C1 segment of cervical spinal cord (tissue), 14 donors: ENCODE results near the gene TBCD.

Experiments
- DNase-seq, 14 donors: peaks; one replicate each; lab custom pipeline; 2025; lab: John Stamatoyannopoulos, UW

TBCD gene

GRCh38 chr17:82751571-82752370, at the start of gene TBCD:
Gene TBCD, plus strand, starts transcription at chr17:82752065. Its CDS starts 129 bp downstream, at chr17:82752194.
- DNase-seq, result peak in 13 of 14 donors; percentile 59 to 97 (median 87)

- no peak for DNase-seq
Observed at GRCh38 chr17:82702231-82702927, 49.5 kb upstream of the TBCD start.

- no peak for DNase-seq
Observed at GRCh38 chr17:82703036-82703745, 48.7 kb upstream of the TBCD start.

DNA sequence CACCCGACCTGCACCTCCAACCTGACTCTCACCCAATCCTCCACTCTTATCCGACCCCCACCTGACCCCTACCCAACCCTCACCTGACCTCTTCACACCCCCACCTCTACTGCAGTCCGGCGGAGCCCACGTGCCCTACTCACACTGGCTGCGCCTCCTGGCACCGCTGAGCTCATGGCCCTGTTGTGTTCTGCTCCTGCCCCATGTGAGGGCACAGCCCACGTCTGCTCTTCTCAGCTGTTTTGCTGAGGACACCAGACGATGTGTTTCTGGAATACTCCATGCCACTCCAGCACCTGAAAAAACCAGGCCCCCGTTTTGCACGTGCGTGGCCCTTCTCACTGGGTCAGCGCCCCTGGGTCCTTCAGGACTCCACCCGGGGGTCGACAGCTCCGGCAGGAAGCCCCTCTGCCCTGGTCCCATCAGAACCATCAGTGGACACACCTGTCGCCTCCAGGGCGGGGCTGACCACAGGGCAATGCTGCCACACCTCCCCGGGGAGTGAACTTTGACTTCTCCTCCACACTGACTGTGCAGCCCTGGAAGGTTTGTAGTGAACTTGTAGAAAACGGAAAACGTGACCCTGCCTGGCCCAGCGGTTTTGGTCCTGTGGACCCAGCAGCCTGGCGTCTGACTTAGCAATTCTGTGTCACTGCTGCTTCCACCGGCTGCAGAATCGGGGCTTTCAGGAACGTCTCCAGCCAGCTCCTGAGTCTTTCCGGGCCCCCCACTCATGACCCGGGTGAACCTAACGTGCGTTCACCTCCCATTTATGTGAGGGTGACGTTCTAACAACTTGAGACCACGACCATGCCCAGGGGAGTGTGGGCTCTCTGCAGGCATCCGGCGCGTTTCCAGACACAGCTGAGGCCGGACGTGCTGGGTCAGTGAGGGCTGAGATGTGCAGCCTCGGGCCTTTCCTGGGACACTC, 47.7 kb upstream of the TBCD start:
- DNase-seq, result no peak

DNA sequence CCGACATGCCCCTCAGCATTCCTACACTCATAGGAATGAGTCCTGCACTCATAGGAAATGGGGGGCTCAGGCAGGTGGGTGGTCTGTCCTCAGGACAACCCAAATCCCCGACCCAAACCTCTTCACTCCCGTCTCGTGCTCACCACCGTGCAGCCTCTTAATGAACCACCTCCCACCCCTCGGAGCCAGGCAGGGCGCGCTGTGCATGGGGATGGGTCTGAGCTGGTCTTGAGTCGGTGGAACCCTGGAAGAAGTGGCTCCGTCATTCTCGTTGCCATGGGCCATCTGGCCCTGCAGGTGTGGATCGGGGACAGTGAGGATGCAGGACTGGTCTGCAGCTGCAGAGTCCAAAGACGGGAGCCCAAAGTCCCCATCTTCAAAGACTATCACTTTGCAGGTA, 47.0 kb upstream of the TBCD start:
- DNase-seq, result no peak

- no peak for DNase-seq
Observed at GRCh38 chr17:82705756-82706155, 46.1 kb upstream of the TBCD start.

DNA sequence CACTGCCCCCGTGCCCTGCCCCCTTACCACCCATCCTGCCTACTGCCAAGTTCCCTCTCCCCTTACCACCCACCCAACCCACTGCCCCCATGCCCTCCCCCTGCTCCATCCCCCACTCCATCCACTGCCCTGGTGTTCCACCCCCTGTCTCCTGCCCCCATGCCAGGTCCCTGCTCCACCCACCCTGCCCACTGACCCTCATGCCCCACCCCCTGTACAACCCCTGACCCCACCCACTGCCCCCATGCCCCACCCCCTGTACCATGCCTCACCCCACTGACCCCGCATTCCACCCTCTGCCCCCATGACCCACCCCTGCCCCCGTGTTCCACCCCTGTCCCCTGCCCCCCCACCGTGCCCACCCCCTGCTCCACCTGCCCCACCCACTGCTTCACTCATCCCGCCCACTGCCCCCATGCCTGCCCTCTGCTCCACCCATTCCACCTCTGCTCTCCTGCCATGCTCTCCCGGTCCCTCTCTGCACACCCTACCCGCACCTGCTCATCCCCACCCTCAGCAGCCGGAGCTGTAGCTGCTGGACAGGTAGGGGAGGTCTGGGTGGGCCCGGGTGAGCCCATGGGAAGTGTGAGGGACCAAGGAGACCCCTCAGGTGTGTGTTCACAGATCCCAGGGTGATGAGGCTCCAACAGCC, 42.7 kb upstream of the TBCD start:
- no peak for DNase-seq

DNA sequence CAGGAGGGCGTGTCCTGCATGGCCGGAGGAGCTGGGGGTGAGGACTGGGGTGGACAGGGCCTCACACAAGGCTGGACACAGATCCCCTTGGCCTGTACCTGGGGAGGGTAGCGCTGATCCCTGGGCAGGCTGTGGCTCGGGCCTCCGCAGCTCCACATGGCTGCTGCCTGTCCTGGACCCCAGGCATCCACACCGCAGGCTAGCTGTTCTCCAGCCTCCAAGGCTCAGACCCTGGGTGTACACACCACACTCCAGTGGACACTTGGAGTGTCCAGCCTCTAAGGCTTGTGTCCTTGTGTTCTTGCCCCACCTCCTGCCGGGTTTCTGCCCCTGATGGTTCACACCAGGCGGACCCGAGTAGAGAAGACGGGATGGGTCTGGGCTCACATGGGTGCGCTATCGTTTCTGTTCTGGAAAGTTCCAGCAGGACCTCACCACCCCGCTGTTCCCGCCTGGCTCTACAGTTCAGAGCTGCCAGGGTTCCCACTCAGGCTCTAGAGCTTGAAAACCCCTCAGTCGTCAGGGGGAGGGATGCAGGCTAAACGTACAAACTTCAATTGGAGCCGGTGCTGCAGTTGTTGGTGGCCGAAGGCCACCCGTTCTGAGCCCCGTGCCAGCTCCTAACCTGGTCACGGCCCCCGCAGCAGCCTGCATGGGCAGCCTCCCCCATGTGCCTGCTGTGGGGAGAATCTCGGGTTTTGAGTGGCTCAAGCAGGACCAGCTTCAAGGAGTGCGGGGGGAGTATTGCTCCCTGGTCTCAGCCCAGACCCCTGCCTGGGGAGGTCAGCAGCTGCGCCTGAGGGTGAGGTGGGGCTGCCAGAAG, 42.0 kb upstream of the TBCD start:
- no peak for DNase-seq

GRCh38 chr17:82710499-82711232, 41.2 kb upstream of the TBCD start:
- DNase-seq, result no peak

GRCh38 chr17:82713071-82713723, 38.7 kb upstream of the TBCD start:
- no peak for DNase-seq

- DNase-seq, result peak; percentile 51 to 94 (median 90)
Observed at GRCh38 chr17:82716203-82717010, 35.5 kb upstream of the TBCD start, which contains the start of gene FN3KRP. Gene FN3KRP, plus strand, starts transcription at chr17:82716706. Its CDS starts 50 bp downstream, at chr17:82716756.

- no peak for DNase-seq
Observed at GRCh38 chr17:82718986-82719685, 32.7 kb upstream of the TBCD start.

GRCh38 chr17:82720204-82720603, 31.7 kb upstream of the TBCD start:
- DNase-seq, result no peak

GRCh38 chr17:82722341-82723013, 29.4 kb upstream of the TBCD start:
- DNase-seq, result no peak

DNA sequence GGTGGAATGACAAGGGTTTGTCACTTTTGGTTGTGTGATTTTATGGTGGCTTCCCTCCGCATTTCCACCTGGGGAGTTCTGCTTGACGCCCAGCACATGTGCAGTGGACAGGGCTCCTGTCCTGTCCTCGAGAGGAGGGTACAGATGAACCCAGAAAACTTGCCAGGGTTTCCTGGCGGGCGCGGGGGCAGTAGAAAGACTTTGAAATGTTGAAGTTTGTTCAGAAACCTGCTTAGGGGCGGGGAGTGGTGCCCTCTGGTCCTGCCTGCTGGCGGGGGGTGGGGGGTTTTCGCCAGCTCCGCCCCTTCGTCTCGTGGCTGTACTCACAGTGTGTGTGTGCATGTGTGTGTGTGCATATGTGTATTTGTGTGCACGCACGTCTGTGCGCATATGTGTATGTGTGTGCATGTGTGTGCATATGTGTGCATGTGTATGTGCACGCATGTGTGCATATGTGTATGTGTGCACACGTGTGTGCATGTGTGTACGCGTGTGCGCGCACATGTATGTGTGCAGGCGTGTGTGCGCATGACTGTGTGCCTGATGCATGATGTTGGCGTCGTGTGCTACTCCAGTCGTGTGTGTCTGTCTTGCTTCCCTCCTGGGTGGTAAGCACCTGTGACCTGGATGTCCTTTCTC, 28.6 kb upstream of the TBCD start:
- no peak for DNase-seq

- no peak for DNase-seq
Observed at GRCh38 chr17:82726427-82726826, 25.4 kb upstream of the TBCD start.
